NOMO-1 (cell line): ENCODE results near the gene MED27.

Experiments
- DNase-seq, 2 experiments: peaks; one replicate each; lab custom pipeline; 2025; ENCODE audit not compliant: unreplicated experiment in 2 of 2; lab: John Stamatoyannopoulos, UW

Gene MED27

DNA sequence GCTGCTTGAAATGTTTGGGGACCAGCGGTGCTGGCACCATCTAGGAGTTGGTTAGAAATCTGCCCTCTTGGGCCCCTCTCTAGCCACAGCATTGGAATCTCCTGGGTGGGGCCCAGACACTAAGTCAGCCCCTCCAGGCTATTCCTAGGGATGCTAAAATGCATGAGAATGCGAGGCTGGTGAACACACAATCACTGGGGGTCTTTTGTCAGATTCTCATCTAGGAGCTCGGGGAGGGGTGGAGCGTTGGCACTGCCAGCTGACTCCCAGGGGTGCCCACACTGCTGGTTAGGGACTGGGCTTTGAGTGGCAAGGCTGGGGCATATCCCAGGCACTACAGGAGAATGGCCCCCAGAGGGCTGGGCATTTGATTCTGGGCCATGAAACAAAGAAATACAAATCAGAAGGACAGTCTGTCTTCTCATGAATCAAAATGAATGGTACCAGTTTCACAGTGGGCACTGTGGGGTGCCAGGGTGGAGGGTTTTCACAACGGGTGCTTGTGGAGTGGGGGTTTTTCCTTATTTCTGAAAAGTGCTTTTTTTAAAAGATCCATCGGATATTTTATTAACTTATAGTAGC is 212.0 kb downstream of the MED27 start:
- DNase-seq = no peak

DNA sequence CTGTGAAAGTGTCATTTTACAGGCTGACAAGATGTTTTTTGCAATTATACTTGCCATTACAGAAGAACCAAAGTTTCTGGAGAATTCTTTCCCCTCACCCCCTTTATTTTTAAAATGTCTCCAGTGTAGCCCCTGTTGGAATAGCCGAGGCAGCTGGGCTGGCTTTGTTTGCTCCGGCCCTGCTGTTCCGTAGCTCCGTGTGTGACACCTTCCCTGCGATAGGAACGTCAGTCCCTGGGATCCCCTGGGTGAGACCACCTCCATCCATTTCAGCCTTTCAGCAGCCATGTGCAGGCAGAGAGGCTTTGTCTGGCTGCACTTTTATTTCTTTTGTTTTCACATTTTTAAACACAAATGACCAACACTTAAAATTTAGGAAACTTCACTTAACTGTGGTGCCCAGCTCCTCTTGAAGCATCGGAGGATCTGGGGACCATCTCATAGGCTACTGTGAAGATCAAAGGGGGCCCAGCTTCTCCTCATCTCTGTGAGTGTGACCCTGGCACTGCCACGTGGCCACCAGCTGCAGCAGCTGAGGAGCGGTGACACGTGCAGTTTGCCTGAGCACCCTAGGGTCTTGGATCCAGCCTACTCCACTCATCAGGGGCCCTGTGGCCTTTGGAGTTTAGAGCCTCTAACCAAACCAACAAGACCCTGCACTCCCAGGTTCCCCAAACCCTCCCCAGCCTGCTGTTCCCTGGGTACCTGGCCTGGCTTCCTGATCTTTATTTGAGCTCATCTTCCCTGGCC is 214.0 kb downstream of the MED27 start:
- DNase-seq = no peak

DNA sequence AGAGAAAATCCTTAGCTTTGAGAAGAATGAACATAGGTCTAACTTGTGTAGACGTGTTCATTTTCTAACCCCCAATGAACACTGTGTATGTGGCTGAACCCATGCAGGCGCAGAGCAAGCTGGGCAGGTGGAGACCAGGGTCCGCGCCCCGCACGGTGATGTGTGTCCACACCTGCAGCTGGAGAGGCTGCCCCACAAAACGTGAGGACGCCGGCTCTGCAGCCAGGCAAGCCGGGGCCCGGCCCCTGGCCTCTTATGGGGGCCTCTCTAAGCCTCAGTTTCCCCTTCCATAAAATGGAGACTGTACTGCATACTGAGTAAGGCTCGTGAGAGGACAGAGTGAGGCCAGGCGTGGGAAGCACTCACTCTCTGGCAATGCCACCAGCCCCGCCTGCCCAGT is 215.1 kb downstream of the MED27 start:
- DNase-seq = no peak

DNA sequence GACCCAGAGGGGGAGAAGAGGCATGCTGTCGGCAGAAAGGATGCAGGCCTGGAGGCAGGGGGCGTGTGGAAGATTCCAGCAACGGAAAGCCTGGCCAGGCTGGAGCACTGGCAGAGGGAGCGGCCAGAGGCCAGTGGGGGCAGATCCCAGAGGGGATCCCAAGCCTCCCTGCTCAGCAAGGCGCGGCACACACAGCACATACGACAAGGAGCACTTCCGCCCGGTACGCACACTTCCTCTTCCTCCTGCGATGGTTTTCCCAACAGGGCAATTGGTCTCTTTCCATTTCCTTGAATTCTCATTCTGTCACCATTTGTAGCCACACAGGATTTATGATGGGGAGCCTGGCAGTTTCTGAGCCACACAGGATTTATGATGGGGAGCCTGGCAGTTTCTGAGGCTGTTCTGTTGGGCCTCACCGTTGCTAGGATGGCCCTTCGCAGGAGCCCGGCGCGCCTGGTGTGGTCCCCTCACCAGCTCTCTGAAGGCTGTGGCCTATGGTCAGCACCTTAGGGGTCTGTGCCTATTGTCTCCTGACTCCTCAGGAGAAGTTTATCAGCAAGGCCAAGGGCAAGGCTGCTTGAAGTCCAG is 216.3 kb downstream of the MED27 start:
- no peak for DNase-seq

DNA sequence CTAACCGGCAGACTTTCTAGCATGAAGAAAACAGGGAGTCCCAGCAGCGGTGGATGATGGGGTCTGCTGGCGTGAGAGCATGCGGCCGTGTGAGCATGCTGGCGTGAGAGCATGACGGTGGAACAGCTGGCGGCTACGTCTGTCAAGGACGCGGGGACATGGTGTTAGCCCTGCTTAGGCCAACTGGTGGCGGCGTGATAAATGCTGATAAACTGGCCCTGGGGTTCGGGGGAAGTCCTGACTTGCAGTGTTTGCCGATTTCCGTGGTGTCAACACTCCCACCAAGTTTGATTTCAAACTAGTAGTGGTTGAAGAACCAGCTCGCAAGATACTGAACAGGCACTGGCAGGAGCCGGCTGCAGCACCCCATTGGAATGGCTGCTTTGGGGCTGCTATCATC is 217.4 kb downstream of the MED27 start:
- DNase-seq = no peak

DNA sequence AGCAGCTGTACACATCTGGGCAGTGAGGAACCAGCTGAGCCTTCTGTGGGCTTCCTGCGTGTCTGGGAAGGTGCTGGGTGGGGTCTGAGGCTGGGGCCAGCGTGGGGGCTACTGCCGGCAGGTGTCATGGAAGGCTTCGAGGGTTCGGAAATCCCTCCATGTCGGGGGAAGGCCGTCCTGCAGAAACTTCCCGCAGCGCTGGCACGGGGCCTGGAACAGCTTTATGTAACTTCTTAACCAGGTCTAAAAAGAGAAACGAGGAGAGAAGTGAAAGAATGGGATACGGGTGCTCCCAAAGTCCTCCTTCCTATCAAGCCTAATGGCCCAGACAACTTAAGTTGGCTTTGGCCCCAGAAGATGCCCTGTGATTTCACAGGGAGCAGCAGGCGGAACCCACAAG is 219.2 kb downstream of the MED27 start:
- no peak for DNase-seq

DNA sequence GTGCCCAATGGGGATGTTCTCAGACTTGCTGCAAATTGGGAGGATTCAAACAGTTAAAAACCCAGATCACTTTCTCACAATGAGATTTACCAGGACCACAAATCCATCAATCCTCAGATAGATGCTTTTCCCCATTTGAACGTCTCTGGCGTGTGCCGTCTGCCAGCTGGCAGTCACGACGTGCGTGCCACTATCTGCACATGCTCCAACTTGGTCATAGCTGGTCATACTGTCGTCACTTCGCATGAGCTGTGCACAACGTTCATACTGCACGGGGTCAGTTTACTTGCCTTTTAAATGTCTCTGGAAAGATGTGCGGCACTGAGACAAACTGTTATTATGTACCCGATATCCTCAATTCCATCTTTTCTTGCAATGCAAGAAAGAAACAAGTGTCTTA is 221.5 kb downstream of the MED27 start:
- DNase-seq = no peak

DNA sequence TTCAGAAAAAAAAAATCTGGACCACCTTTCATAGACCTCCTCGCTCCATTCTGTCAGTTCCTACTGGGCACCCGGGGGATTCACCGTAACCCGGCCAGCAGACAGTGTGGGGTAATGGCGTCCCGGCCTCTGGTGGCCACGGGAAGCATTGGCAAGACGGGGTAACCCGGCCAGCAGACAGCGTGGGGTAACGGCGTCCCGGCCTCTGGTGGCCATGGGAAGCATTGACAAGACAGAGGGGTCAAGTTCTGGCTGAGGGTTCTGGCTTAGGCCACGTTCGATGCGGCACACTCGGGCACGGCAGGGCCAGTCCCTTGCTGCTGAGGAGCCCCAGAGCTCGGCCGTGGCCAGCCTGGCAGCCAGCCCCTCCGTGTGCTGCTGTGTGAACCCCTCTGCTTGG is 223.6 kb downstream of the MED27 start:
- no peak for DNase-seq

DNA sequence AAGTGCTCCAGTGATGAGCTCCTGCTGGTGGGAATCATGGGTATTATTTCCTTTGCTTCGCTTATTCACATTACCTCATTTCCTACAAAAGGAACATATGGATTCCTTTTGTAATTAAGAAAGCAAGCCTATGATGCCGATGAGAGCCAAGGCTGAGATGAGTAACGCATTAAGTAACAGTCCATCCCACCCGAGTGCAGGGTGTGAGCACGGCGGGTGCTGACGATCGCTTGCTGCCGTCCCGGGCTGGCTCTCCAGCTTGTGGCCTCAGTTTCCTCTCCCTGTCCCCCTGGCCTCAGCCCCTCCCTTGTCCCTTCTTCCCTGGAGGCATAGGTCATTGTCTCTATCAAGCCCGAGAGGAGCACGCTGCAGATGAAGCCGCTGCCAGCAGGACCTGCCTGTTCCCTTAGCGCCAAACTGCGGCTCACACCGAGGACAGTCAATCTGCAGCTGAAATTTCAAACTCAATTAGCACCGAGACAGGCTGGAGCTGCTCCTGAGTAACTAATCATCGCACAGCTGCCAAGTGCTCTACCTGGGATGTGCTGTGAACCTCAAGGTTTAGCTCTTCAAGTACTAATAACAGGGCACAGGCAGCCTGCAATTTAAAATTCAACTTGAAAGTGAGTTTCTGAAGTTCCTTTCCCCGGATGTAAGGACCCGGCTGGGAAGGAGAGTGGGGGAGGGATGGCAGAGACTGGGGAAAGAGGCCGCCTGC is 224.6 kb downstream of the MED27 start:
- DNase-seq = no peak

DNA sequence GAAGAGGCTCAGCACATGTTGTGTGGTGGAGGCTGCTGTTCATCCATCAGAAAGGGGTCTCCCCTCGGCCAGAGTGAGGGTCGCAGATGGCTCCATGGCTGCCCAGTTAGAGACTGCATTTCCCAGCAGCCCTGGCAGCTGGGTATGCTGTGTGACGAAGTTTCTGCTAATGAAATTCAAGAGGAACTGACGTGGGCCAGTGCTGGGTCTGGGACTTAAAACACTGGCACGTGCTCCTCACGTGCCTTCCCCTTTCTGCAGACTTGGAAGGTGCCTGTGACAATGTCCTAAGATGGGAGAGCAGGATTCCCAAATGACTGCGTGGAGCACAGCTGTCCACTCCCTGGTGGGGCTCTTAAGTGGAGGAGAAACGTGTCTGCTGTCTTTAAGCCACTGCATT is 225.3 kb downstream of the MED27 start:
- DNase-seq = no peak

DNA sequence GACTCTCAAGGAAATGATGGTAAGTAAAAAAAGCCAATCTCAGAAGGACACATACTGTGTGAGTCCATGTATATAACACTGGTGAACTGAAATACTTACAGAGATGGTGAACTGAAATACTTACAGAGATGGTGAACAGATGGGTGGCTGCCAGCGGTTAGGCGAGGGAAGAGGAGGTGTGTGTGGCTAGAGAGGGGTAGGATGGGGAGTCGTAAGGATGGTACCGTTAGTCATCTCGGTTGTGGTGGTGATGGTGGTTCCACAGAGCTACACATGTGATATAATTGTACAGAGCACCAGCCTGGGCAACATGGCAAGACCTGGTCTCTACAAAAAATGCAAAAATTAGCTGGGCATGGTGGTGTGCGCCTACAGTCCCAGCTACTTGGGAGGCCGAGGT is 226.2 kb downstream of the MED27 start:
- DNase-seq = no peak

DNA sequence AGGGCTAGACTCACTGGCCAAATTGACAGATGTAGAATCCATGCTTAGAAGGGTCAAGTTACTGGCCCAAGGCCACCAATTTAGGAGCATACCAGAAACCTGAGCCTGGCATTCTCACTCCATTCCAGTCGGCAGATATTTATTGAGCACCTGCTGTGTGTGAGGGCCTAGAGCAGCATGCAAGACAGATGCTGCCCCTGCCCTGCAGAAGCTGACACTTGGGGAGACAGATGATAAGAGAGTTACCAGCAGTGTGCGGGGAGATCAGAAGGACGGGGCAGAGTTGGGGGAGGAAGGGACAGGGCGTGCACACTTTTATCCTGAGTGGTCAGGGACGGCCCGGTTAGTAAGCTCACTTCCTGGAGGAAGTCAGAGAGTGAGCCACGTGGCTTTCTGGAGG is 228.3 kb downstream of the MED27 start:
- DNase-seq = no peak

DNA sequence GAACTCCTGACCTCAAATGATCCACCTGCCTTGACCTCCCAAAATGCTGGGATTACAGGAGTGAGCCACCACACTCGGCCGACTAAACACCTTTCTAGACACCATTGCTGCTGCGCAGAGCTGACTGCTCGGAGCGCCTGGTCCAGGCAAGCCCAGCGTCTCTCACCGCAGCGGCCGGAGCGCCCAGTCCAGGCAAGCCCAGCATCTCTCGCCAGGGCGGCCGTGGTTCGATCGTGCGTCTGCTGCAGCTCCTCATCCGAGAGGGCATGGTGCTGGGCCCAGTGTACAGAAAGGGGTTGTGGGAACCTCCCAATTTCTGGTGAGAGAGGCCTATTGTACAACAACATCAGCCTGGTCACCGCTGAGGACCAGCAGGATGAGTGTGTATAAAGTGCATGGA is 230.3 kb downstream of the MED27 start:
- no peak for DNase-seq

DNA sequence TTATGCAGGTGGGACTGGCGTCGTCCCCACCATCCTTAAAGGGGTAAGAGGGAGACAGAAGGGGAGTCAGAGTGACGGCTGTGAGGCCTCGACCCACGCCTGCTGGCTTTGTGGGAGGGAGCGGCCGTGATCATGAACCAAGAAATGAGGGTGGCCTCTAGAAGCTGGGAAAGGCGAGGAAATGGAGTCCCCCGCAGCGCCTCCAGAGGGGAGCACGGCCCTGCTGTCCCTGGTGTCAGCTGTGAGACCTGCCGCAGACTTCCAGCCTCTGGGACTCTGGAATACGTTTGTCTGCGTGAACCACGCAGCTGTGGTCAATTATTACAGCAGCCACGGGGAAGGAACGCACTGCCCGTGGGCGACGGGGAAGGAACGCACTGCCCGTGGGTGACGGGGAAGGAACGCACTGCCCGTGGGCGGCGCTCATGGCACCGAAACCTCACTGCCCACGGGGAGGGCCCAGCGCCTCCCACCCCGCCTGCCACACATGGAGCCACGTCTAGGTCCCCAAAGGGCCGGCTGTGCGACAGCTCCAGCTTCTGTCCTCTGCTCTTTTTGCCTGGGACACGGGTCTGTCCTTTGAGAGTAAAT is 231.0 kb downstream of the MED27 start:
- DNase-seq = no peak

DNA sequence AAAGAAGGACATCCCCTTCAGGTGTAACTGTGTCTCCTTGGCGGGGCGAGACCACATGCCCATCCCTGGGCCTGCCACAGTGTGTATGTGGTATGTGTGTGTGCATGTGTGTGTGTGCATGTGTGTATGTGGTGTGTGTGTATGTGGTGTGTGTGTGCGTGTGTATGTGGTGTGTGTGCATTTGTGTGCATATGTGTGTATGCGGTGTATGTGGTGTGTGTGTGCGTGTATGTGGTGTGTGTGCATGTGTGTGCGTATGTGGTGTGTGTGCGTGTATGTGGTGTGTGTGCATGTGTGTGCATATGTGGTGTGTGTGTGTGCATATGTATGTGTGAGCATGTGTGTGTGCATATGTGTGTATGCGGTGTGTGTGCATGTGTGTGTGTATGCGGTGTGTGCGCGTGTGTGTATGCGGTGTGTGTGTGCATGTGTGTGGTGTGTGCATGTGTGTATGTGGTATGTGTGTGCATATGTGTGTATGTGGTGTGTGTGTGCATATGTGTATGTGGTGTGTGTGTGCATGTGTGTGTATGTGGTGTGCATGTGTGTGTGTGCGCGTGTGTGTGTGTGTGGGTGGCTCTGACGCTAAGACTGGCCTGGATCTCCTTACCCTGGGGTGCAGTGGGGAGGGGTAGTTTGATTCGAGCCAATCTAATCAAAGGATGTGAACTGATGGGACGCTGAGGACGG is 231.9 kb downstream of the MED27 start:
- DNase-seq = no peak

DNA sequence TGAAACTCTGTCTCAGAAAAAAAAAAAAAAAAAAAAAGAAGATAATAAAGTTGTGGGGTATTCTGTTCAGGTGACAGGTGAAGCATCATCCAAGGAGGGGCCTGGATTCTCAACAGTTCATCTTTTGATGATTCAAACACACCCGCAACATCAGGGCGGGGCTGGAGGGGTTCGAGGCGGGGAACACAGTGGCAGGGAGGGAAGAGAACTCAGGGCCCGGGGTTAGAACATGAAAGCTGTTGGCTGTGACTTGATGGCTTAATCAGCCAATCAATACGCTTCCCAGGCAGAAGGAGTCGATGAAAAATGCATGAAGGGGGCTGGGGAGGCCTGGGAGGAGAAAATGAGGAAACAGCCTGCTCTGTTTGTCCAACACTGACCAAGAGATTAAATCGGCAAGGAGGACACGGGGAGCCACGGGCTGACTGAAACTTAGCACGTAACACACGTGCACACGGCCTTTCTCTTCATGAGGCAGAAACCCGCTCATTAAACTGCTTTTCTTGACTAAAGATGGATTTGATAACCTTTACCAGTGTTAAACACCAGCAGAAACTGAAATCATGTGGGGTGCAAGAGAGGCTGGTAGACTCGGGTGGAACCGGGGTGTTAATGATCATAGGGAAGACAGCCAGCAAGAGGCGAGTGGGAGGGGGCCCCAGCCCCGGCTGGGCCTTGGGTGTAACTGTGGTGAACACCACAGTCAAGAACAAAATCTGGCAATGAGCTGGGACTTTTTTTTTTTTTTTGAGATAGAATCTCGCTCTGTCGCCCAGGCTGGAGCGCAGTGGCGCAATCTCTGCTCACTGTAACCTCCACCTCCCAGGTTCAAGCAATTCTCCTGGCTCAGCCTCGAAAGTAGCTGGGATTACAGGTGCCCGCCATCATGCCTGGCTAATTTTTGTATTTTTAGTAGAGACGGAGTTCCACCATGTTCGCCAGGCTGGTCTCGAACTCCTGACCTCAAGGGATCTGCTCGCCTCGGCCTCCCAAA is 234.1 kb downstream of the MED27 start:
- no peak for DNase-seq

DNA sequence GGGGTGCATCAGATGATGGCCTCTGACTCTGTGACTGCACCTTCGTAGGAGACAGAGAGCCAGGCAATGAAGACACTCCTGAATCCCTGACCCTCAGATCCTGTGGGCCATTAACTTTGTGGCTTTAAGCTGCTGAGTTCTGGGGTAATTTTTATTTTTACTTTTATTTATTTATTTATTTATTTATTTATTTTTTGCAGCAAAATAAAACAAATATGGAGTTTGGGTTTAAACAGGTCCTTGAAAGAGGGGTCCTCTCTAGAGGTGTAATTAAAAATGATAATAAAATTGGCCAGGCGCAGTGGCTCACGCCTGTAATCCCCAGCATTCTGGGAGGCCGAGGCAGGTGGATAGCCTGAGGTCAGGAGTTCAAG is 234.9 kb downstream of the MED27 start:
- DNase-seq = no peak

DNA sequence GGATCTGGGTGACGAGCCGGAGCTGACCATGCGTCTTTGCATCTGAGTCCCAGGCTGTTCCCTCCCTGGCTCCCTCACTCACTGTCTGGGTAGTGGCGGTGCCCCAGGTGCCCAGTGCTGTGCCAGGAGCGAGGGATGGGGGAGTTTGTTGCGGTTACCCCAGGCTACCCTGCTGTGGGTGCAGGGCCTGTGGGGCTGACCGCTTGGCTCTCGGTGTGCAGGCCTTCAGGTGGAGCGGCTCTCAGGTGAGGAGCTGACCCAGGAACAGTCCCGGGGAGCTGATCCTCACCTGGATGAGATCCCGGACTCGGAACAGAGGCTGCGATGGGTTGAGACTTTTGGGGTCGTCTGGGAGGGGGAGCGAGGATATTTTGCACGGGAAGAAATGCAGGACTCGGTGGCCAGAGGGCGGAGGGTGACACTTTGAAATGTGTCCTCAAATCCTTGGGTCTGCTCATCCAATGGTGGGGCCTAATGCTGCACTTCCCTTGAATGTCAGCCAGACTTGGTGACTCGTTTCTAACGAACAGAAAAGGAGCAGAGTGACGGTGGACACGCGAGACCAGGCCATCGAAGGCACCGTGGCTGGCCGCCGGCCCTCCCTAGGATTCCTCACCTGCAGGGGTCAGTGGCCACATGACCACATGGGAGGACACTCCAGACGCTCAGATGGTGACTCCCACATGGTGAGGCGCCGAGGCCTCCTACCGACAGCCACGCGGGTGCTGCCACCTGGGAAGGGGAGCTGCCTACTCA is 235.5 kb downstream of the MED27 start:
- DNase-seq = no peak

DNA sequence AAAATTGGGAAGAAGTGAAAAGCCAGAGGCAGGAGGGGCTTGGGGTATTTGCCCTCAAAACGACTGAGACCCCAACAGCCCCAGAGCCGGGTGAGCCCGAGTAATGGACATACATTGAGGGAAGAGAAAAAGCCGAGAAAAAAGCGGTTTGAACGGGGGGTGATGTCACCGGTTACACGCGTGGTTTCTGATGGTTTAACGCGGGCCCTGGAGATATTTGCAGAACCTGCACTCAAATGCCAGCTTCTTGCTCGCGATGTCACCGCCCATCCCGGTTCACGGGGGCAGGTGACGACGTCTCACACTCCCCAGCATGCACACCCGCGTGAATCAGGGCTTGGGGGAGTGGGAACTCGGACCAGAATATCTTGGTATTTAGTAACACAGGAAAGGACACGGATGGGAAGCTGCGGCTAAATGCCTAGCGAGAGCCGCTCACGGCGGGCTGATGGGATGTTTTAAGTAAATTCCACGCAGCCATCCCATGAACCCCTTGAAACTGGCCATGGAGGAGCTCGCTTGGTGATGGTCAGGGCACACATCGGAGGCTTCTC is 237.8 kb downstream of the MED27 start:
- DNase-seq = no peak
